GM12801 (cell line): ENCODE results near the gene ARSK.

Source experiments
- CTCF ChIP-seq: IDR thresholded peaks from one replicate; pipeline ENCODE4 v1.5.1; 2011; ENCODE audit warnings: control low read depth; ENCODE audit not compliant: insufficient read length; ENCODE audit errors: extremely low read depth

ARSK gene

GRCh38 chr5:95649842-95650620 is 95.1 kb downstream of the ARSK start:
- TF ChIP-seq CTCF: no peak

GRCh38 chr5:95652849-95653248 is 97.9 kb downstream of the ARSK start:
- TF ChIP-seq CTCF: no peak

GRCh38 chr5:95654196-95654595 is 99.3 kb downstream of the ARSK start:
- no peak for TF ChIP-seq CTCF
